ENCODE measurements around the gene EXT2.

Gene EXT2

DNA sequence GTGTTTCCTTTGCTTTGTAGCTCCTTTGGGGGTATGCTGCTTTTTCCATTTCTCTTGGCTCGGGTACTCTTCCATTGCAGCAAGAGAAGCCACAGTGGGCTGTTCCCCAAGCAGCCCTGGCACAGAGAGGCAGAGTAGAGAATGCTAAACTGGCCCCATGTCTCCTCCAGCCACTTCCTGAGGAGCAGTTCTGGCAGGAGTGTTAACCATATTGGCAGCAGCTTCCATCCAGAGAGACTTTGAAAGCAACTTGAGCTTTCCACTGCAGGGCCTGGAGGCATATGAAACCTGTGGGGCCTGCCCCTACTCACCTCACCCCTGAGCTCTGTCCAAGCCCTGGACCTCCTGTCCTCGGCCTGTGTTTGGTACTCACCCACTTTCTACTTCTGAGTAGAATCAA, 152.6 kb downstream of the EXT2 start:
- no peak for DNase-seq

DNA sequence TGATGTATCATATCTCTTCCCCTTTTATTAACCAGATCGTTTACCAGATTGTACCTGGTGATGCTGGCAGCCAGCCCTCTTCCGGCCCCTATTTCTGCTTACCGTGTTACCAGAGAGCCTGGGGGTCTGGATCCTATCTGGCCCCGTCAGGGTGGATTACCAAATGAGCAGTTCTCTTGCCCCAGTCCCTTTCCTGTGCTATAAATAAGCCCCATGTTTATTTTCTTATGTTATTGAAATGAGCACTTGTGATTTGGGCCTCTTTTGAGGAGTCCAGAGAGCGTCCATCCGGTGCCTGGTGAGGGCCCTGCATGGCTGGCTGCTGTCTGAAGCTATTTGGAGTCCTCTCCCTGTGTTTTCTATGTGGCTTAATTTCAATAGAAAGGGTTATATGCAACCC, 154.9 kb downstream of the EXT2 start:
- no peak for DNase-seq

DNA sequence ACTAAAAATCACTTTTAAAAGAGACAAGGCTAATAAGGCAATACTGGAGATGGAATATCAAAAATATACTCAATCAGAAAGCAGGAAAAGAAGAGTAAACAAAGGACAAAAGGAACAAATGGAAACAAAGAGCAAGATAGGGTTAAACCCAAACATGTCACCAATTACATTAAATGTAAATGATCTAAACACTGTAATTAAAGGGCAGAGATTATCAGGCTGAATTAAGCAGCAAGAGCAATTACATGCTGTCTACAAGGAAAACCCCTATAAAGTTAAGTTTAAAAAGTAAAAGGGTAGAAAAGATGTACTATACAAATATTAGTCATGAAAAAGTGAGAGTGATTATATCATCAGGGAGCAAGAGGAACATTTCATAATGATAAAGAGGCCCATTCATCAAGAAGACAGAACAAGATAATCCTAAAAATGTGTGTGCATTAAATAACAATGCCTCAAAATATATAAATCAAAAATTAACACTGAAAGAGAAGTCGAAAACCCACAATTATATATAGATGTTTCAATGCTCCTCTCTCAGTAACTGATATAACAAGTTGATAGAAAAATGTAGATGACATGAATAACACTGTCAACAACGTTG, 157.6 kb downstream of the EXT2 start:
- DNase-seq, result no peak

DNA sequence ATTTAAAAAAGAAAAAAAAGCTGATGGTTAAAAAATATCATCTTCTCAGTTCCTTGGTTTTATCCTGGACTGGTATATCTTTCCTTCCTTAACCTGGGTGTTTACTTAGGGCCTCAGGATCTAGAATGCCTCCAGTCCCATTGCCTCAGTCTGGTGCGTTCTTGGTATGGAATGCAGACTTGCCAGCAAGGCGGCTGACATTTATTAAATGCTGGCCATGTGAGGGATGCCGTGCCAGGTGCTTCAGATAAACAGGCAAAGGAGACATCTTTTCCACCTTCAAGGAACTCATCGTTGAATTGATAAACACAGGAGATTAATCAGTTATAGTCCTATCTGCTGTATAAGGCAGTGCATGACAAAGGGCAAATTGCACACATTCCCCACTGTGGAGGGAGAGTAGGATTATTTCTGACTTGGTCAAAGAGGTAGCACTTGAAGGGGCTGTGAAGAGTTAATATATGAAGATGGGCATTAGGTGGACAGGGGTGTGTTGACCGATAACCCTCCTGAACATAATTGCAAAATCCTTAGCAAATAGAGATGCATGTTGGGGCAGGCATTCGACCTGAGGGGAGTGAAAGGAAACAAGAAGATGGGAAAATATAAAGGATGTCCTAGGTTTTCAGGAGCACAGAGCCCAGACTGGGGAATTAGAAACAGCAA, 160.1 kb downstream of the EXT2 start:
- DNase-seq, result no peak

DNA sequence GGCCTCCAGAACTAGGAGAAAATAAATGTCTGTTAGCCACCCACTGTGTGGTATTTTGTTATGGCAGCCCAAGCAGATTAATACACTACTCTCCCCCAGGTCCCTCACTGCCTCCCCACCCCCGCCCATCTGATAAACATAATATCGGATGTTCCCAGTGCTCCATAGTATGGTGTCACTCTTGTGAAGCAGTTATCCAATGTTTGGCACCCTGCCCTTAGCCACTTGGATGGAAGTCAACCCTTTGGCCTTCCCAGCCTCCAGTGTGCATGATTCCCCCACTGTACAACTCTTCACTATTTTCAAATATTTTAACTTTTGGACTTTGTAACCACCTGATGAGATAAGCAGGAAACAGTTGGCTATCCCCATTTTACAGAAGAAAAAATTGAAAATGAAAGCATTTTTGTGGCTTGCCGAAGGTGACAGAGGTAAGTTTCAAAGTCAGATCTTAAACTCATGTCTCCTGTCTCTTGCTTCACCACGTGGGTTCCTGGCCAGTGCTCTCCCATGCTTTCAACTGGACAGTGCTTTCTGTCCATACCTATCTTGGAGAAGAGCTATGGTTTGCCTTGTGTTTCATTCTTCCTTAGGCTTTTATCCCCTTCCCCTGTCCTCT, 161.3 kb downstream of the EXT2 start:
- DNase-seq, result no peak

DNA sequence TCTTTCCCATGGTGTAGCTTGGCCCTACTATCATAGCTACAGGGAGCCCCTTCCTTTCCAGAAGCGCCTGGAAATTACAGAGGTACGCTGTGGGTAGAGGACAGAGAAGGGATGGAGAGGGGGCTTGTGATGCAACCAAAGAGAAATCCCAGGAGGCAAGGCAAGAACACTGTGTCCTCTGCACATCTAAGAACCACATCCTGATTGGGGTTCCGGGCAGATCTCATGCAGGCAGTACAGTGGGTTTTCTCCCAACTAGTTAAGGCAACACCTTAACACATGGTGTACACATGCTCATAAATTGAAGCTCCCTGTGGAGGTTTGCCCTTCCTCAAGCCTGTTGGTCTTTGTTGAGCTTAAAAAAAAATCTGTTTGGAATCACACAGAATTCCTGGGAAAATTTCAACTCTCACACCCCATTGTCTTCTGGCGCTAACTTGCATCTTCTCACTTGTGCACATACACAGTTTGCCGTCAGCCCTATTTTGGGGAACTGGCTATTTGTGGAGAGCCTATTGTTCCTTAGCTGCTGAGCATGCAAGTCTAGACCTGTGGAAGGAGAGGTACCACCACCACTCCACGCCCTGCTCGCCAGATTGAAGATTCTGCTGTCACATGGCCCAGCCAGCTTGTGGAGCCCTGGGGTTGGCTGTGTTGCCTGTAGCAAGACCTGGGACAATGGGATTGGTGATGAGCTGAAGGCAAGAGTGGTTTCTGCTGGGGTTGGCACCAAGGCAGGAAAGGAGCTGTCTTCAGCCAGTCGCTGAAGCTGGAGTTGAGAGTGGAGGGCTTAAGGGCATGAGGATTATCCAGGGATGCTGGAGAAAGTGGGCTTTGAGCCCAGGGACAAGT, 162.1 kb downstream of the EXT2 start:
- no peak for DNase-seq

DNA sequence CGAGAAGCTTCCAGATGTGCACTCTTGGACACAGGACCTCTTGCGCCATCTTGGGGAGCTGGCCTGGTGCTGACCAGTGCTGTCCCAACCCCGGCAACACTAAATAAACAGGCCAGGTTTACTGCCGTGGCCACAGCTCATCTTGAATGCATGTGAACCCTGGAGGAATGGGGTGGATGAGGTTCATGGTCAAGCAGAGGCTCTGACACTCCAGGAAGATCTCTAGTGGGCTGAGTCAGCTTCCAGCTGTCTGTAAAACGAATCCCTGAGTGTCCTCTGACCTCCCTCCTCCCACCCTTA, 162.7 kb downstream of the EXT2 start:
- no peak for DNase-seq

DNA sequence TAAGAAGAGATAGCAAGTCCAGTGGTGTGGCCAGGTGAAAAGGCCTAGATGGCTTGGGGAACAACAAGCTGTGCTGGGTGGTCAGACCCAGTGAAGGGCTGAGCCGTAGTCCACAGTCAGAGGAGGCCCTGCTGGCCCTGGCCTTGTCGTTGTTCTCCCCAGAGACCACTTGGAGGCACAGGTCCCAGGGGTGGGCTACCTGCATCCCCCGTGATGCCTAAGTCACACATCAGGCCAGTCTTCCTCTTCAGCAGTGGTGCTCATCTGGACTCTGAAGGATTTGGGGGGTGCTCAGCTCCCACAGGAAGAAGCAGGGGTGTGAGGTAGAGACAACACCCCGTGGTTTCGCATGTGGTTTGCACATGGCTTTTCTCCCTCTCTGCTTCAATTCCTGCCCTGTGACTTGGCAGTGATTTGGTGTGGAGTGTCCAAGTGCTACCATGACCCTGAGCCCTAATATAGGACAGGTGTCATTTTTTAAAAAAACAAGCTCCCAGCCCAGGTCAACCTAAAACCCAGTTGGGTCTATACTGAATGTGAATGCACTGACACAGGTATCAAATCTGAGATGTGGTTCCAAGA, 163.5 kb downstream of the EXT2 start:
- no peak for DNase-seq

DNA sequence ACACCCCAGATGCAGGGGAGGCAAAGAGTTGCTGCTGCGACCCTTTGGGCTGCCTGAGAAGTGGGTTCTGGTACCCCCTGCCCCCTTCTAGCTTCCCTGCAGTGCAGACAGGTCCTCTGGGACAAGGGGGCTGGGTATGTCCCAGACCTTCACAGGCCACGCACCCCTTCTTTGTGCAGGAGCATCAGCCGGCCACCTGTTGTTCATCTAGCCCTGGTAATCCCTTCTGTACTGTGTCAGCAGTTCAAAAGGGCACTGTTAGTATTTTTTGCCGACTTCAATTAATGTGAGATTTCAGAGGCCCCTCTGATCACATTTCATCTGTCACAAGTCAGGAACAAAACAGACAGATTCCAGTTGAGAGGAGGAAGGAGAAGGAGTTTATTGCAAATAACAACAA, 164.6 kb downstream of the EXT2 start:
- no peak for DNase-seq

DNA sequence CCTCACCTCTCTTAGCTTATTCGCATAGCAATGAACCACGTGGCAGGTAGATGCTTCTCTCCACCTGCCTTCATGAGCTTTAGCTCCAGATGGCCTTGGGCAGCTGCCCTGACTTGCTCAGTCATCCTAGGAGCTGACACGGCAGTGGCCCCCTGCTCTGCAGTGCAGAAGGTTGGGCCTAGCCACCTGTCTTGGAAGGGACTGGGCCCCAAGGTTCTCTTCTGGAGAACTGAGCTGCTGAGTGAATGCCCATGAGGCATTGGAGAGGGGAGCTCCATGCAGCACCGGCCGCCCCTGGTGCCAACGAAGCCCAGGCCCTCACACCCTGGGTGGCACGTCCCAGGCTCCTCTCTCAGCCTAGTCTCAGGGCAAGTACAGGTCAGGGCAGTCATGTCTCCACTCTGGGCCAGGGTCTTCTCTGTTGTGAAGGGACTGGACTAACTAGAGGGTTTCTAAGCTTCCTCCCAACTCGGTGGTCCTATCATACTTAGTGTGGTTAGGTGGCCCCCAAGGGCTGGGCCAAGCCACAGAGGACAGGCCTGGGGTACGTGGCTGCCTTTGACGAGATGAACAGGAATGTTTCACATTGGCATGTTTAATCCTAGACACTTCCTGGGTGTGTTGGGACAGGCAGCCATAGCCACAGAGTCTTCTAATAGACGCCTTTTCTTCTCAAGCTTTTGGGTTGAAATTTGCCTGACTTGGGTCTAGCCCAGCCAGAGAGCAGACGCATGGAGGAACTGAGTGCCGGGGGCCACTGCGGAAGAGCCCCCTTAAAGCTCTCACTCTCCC, 166.5 kb downstream of the EXT2 start:
- no peak for DNase-seq

DNA sequence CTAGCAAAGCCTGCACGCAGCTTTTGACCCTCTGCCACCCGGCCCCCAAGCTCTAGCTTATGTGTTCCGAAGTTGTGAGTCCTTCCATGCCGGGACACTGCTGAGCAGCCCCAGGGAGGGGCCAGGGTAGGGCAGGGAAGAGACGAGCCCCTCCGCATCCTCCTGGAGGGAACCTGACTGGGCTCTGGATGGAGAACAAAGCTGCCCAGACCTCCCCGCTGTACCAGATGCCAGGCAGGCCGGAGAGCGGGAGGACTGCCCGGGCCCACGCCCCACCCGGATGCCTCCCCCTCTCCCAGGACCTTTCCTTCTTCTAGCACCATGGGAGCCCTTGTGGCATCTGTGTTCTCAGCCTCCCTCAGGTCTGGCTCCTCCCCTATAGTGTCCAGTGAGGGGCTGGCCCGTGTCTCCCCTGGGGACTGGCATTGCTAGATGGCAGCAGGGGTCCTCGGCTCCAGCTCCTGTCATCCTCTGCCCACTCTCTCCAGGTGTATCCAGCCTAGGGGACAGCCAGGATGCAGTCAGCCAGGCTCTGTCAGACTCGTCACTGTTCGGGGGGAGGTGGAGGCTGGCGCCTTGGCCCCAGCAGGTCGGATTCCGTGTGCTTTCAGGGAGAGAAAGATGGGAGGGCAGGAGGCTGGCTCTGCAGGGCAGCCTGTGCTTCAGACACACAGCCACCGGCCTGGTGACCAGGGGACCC, 168.4 kb downstream of the EXT2 start:
- no peak for DNase-seq

DNA sequence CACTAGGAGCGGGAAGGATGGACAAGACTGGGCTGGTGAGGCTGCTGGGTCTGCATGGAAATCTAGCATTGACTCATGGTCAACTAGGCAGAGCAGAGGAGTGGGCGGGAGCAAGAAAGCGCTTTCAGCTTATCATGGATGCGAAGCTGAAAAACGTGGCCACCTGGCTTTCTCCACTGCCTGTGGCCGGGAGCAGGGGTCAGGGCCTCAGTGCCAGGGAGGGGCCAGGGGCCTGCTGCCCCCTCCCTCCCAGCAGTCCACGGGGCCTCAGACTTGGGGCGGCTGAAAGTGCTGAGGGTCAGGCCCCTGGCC, 168.9 kb downstream of the EXT2 start:
- DNase-seq, result no peak

DNA sequence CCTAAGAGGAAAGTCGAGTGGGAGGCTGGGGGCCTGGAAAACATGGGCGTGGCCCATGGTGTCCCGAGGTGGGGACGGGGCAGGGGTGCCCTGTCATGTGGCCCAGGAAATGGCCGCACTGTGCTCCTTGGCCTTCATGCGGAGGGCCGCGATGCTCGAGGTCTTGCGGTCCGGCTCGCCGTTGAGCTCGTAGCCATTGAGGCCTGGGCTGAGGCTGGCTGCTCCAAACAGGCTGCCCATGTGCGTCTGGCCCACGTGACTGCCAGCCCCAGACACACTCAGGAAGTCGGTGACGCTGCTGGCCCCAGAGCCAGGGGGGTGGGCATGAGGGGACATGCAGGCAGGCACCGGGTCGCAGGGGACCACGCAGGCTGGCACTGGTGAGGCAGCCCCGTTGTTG, 169.3 kb downstream of the EXT2 start:
- no peak for DNase-seq

DNA sequence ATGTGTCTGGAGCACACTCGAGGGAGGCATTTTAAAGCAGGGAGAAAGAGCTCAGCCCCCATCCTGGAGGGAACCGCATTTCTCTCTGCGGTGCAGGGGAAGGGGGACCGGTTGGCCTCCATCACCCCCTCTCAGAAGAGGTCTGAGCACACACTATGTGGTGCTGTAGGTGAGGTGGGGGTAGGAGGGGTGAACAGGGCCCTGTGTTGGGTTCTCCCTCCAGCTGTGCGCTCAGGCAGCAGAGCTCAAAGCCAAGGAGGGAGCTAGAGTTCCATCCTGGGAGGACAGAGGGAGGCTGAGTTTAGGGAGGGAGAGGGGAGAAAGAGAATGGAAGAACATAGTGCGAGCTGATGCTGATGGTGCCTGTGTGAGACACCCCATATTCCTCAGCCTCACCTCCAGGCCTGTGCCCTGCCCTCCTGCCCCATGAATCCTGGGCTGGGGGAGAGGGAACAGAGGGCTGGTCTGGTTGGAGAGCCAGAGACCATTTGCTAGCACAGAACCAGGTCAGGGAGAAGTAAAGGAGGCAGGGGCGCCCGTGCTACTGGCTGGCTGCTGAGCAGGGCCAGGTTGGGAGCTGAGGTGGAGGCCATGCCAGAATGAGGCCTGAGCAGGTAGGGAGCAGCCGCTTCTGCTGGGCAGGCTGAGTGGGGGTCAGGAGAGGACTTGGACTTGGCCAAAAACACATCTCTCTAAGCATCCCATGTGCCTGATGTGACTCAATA, 170.7 kb downstream of the EXT2 start:
- no peak for DNase-seq

DNA sequence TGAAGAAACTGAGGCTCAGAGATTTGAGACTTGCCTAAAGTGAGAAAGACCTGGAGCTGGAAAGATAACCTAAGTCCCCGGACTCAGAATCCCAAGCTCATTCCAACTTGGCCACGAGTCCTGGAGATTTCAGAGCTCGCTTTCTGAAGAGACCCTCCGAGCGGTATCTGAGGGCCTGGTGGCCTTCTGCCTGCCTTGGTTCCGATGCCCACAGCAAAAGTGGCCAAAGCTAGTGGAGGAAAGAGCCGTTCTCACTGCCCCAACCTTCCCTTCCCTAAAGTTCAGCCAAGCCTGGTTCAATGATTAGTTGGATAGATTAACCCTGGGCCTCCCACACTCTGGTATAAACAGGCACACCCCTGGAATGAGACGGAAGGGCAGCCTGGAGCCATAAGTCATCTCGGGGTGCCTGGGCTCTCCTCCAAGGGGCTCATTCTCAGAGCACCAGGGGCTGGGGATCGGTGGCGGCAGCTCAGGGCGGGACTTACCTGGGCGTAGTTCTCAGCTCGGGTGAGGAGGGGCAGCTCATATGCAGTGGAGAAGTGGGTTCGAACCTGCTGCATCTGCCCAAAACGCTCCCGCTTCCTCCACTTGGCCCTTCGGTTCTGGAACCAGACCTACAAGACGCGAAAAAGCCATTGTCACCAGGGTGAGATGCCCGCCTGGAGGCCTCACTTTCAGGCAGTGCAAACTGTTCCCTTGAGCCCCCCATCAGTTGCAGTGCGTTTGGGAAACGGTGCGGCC, 171.7 kb downstream of the EXT2 start:
- no peak for DNase-seq

DNA sequence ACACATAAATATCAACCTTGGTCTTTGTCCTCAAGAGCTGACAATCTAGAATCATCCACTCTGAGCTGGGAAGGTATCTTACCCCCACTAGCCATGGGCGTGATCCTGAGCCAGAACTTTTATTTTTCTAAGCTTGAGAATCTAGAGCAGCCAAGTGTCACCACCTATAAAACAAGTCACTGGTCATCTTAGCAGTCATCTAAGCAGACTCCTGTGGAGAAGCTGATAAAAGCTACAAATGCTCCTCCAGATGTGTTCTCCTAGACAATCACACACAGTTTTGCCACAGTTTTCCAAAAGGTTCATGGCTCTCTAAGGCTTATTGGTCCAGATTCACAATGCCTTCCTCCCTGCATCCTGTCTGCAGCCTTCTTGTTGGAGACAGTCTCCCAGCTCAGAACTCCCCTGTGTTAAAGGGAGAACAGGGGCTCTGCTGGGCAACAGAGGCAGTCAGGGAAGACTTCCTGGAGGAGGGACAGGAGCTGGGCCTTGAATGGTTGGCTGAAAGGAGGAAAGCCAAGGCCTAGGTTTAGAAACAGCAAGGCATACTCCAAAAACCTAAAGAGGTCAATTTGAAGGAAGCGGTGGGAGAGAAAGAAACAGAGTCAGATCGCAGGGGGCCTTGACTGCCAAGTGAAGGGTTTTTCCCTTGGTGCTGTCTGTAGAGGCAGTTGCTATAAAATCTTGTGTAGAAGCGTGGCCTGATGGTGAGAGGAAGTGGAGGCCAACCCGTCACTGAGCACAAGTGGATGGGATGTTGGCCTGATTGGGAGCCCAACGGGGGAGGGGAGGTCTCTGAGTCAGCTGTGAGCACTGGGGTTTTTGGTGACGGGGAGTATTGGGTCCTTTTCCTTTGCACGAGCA, 172.5 kb downstream of the EXT2 start:
- DNase-seq, result no peak

DNA sequence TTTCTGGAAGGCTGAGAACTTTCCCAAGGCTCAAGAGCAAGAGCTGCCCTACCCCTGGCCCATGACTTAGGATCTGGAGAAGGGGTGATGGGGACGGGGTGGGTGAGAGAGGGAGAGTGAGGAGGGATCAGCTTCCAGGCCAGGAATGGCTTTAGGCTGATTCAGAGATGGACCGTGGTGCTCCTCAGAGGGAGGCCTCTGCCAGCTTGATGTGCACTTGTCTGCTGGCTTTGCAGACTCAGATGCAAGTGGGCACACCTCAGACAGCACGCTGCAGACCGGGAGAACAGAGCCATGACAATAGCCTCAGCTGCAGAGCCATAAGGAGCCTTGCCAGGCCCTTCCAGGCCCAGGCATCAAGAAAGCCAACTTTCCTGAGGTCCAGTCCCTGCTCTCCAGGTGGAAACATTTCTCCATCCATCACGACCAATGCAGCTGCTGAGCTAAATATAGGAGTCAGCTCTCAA, 173.2 kb downstream of the EXT2 start:
- no peak for DNase-seq

DNA sequence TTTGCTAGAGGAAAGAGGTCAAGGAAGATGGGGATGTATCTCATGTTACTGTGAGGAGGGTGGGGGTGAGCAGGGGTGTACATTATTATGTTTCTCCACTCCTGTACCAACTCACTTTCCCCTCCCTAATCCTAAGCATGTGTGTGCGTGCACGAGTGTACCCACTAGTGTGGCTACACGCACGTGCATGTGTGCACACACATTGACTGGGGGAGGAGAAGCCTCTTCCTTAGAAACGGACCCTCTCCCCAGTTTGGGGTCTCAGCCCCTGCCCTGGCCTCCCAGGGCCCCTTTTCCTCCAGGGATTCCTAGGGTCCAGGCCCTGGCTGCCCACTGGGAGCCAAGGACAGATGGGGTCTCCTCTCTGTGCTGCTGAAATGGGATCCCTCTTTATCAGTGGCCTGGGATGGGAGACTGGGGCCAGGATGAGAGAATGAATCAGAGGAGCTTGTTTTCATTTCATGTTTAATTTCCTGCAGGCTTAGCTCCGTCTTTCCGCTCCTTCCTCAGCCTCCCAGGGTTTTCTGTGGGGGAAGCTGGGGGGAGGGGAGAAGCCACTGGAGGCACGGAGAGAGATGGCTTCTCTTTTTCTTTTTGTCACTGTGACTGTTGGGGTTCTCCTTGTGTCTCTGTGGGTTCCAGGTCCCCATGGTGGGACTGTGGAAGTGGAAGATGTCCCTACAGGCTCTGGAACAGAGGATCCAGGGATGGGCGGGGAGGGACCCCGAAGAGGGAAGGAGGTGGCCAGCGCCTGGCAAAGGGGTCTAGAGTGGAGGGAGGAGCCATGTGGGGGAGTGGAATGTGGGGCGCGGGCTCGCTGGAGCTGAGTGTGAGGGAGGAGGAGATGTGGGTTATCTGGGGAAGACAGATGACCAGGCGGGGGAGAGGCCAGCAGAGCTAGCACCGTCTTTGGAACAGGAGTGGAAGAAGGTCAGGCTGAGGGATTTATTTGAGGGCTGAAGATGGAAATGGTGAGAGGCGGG, 174.2 kb downstream of the EXT2 start:
- no peak for DNase-seq

Measured in CD4-positive, alpha-beta T cell treated with Interleukin-12 subunit alpha and Interleukin-12 subunit beta, for 1 hour (primary cell).